ENCODE data around the gene MED12L.

- TF ChIP-seq CTCF (IDR thresholded peaks at IDR 0.05; ENCODE audit: low read length) (no peak), EZH2 (IDR thresholded peaks at IDR 0.05; ENCODE audit: borderline replicate concordance, low read length) (no peak)
Observed at GRCh38 chr3:151328298-151328995, 243.0 kb downstream of the MED12L start.
